B cell (primary cell): Measurements from ENCODE around the gene MT1B. TPM values are rescaled to one million over a fixed set of nuclear protein-coding genes. Genes with fewer than 3 reads are reported as not detected.

Experiments used
- ATAC-seq: fragments of 200-7000 bp; cut with Tn5 transposase; one replicate; pipeline ENCODE4 v1.10.0; 2021; ENCODE audit warnings: low read depth, mild to moderate bottlenecking, moderate number of reproducible peaks, moderate library complexity
- CTCF ChIA-PET: fragments of 350-600 bp; sonication (Branson Sonifier 250); formaldehyde crosslinking; loops from one replicate; lab custom pipeline; 2021; ENCODE audit warnings: antibody characterized with exemption, inconsistent platforms; lab: Charles Lee
- POLR2A ChIA-PET: fragments of 350-600 bp; sonication (Branson Sonifier 250); formaldehyde crosslinking; loops from one replicate; lab custom pipeline; 2021; ENCODE audit warnings: antibody characterized with exemption; lab: Charles Lee
- DNase-seq: peaks from one replicate; pipeline ENCODE4 v3.0.0; 2013
- H2AFZ ChIP-seq: 2 replicates; pipeline ENCODE4 v1.6.1; 2012; ENCODE audit warnings: mild to moderate bottlenecking, low read depth, low read length; ENCODE audit not compliant: insufficient read depth, poor library complexity, severe bottlenecking
- H3K27ac ChIP-seq, 2 donors: 1 replicate in 1 of 2; 2 replicates in 1 of 2; pipeline ENCODE4 v1.5.1; 2012 to 2013; ENCODE audit warnings: low read length in 2 of 2, mild to moderate bottlenecking in 2 of 2, moderate library complexity in 1 of 2
- H3K27me3 ChIP-seq, 4 experiments: fragments of 200-600 bp in 1 of 4; sonication (generic) in 1 of 4; replicated peaks in 1 of 4; 1 replicate in 2 of 4; 2 replicates in 2 of 4; pipeline versions ENCODE4 v1.6.1 to v1.7.0; 2013 to 2016; ENCODE audit warnings: low read length in 3 of 4, mild to moderate bottlenecking in 2 of 4, mixed read lengths in 1 of 4, moderate library complexity in 1 of 4; ENCODE audit not compliant: insufficient read depth in 4 of 4, control insufficient read depth in 3 of 4; ENCODE audit errors: control extremely low read depth in 1 of 4
- H3K36me3 ChIP-seq, 2 experiments: replicated peaks in 1 of 2; 1 replicate in 1 of 2; 2 replicates in 1 of 2; pipeline versions ENCODE4 v1.6.1 to v1.7.1; 2013; ENCODE audit warnings: low read length in 1 of 2; ENCODE audit not compliant: insufficient read depth in 2 of 2, control insufficient read depth in 1 of 2; ENCODE audit errors: control extremely low read depth in 1 of 2, extremely low read depth in 1 of 2
- H3K4me1 ChIP-seq, 2 donors: fragments of 200-600 bp in 1 of 2; sonication (generic) in 1 of 2; 1 replicate in 1 of 2; 2 replicates in 1 of 2; pipeline versions ENCODE4 v1.5.1 to v1.6.1; 2013 to 2017; ENCODE audit warnings: low read length in 2 of 2; ENCODE audit not compliant: control insufficient read depth in 2 of 2, insufficient read depth in 2 of 2
- H3K4me2 ChIP-seq: replicated peaks from 2 replicates; pipeline ENCODE3; 2012; ENCODE audit warnings: mild to moderate bottlenecking, low read depth, low read length; ENCODE audit not compliant: poor library complexity, severe bottlenecking
- H3K4me3 ChIP-seq, 5 experiments: fragments of 200-600 bp in 1 of 5; sonication (generic) in 1 of 5; 1 replicate in 3 of 5; 2 replicates in 2 of 5; pipeline versions ENCODE4 v1.5.1 to v1.7.0; 2011 to 2016; ENCODE audit warnings: low read length in 4 of 5, mild to moderate bottlenecking in 4 of 5, low read depth in 2 of 5, control low read depth in 1 of 5, moderate library complexity in 1 of 5; ENCODE audit not compliant: insufficient read depth in 1 of 5; ENCODE audit errors: control extremely low read depth in 1 of 5, extremely low read depth in 1 of 5
- H3K79me2 ChIP-seq: fragments of 200-600 bp; sonication (generic); one replicate; pipeline ENCODE4 v1.6.0; 2016; ENCODE audit warnings: low read length; ENCODE audit not compliant: control insufficient read depth, insufficient read depth
- H3K9ac ChIP-seq: fragments of 200-600 bp; sonication (generic); 2 replicates; pipeline ENCODE4 v1.6.1; 2017; ENCODE audit warnings: mild to moderate bottlenecking, low read length, moderate library complexity
- H3K9me3 ChIP-seq, 3 donors: one replicate each; pipeline versions ENCODE4 v1.6.1 to v1.7.1; 2013; ENCODE audit warnings: low read length in 2 of 3; ENCODE audit not compliant: control insufficient read depth in 2 of 3, insufficient read depth in 1 of 3; ENCODE audit errors: control extremely low read depth in 1 of 3
- H4K20me1 ChIP-seq: 2 replicates; pipeline ENCODE4 v1.6.0; 2012; ENCODE audit warnings: mild to moderate bottlenecking, low read length; ENCODE audit not compliant: insufficient read depth, control insufficient read depth, poor library complexity, severe bottlenecking
- H3K27ac Mint-ChIP-seq: one replicate; pipeline ENCODE4 v1.8.0; 2021; ENCODE audit warnings: mixed read lengths
- H3K27me3 Mint-ChIP-seq: one replicate; pipeline ENCODE4 v1.8.0; 2021; ENCODE audit warnings: mixed read lengths
- H3K4me1 Mint-ChIP-seq: one replicate; pipeline ENCODE4 v1.8.0; 2021; ENCODE audit warnings: mixed read lengths
- H3K4me3 Mint-ChIP-seq: one replicate; pipeline ENCODE4 v1.8.0; 2021; ENCODE audit warnings: mixed read lengths
- H3K9me3 Mint-ChIP-seq: one replicate; pipeline ENCODE4 v1.8.0; 2022; ENCODE audit warnings: mixed read lengths; ENCODE audit not compliant: insufficient read depth
- EZH2 ChIP-seq: IDR thresholded peaks from 2 replicates; pipeline ENCODE4 v1.6.1; 2012; ENCODE audit warnings: borderline replicate concordance, low read depth, mild to moderate bottlenecking, moderate library complexity, low read length; ENCODE audit not compliant: insufficient read depth, poor library complexity, severe bottlenecking
- WGBS: methylation state at CpG from one replicate; pipeline ENCODE4 v1.1.5; 2013; ENCODE audit warnings: missing lambda C conversion rate; ENCODE audit not compliant: insufficient coverage; 5-methylcytosine and 5-hydroxymethylcytosine counted together
- intact Hi-C: fragments of 100-400 bp; cut with micrococcal nuclease; formaldehyde crosslinking; loops from one replicate; pipeline ENCODE4 v1.10.0; 2022
- polyA plus RNA-seq: library from polyadenylated mRNA; depleted of rRNA; stranded (reverse); fragments of >200 nt; gene quantifications from 2 replicates; pipeline ENCODE4 v1.2.3, GENCODE V29; 2012
- total RNA-seq, 2 donors: library from RNA; stranded (reverse); fragments of 120-200 nt in 1 of 2; gene quantifications; 1 replicate in 1 of 2; 2 replicates in 1 of 2; pipeline versions ENCODE4 v1.2.3 to v1.2.4, GENCODE V29; 2013 to 2022
- TF ChIP-seq, protein P1 (sequence below): fragments of 200-600 bp; IDR thresholded peaks from one replicate; pipeline ENCODE4 v1.8.0; 2022; ENCODE audit warnings: antibody characterized with exemption, mild to moderate bottlenecking

MT1B gene
- total and polyA plus RNA-seq, 2 donors (not counting 1 experiment from before 2014, with no cell fraction given): not detected

- H3K27me3 ChIP-seq: peaks cover 0 to 31% (median 16%) of the 10 kb centered on the region in 4 experiments
- Mint-ChIP-seq H3K27me3 (peaks cover 40% of the 10 kb centered on the region), H3K27ac (no peak overlapping the region), H3K4me3 (peak overlapping the region; percentile 78), H3K9me3 (no peaks in the 10 kb centered on the region), H3K4me1 (peaks cover 26% of the 10 kb centered on the region)
- no peak for ATAC-seq
- no peaks in the 10 kb centered on the region for H3K9me3 ChIP-seq
- ChIA-PET POLR2A (interaction anchor here (0.7 kb wide), 2 partner anchors 16 to 31 kb away, joined by 3 to 5 read pairs; no protein-coding TSS in a partner anchor), CTCF (interaction anchor here (0.6 kb wide), 1 partner anchor 543 kb away, joined by 3 read pairs; no protein-coding TSS in a partner anchor)
- H2AFZ ChIP-seq: peak overlapping the region; percentile 55
- H3K4me3 ChIP-seq: peak overlapping the region in 3 of 5 experiments; percentile 19 to 44 (median 41)
- no peak overlapping the region for H3K9ac ChIP-seq
- peaks cover 22 to 26% of the 10 kb centered on the region in 2 donors for H3K4me1 ChIP-seq
- no peak overlapping the region for H3K27ac ChIP-seq
- no peak for DNase-seq
- H4K20me1 ChIP-seq: no peaks in the 10 kb centered on the region
- TF ChIP-seq EZH2: no peak
- TF ChIP-seq, protein P1, sequence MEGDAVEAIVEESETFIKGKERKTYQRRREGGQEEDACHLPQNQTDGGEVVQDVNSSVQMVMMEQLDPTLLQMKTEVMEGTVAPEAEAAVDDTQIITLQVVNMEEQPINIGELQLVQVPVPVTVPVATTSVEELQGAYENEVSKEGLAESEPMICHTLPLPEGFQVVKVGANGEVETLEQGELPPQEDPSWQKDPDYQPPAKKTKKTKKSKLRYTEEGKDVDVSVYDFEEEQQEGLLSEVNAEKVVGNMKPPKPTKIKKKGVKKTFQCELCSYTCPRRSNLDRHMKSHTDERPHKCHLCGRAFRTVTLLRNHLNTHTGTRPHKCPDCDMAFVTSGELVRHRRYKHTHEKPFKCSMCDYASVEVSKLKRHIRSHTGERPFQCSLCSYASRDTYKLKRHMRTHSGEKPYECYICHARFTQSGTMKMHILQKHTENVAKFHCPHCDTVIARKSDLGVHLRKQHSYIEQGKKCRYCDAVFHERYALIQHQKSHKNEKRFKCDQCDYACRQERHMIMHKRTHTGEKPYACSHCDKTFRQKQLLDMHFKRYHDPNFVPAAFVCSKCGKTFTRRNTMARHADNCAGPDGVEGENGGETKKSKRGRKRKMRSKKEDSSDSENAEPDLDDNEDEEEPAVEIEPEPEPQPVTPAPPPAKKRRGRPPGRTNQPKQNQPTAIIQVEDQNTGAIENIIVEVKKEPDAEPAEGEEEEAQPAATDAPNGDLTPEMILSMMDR: no peak
- no peaks in the 10 kb centered on the region for H3K36me3 ChIP-seq
- H3K79me2 ChIP-seq: no peaks in the 10 kb centered on the region
- 13% methylated on average over 10 of the region's 16 CpGs for WGBS
- peak overlapping the region; percentile 70 for H3K4me2 ChIP-seq
- intact Hi-C loops: no loop called here
Measured at GRCh38 chr16:56625943-56626654, 25.6 kb upstream of the MT1B start.

GRCh38 chr16:56626685-56627084 lies 25.0 kb upstream of the MT1B start:
- POLR2A ChIA-PET: interaction anchor here (0.7 kb wide), 1 partner anchor 15 kb away, joined by 3 read pairs; no protein-coding TSS in a partner anchor
- 66% methylated on average over 6 of the region's 7 CpGs for WGBS
- DNase-seq (no peak), ATAC-seq (no peak)
- Mint-ChIP-seq H3K27ac (no peak overlapping the region), H3K9me3 (no peaks in the 10 kb centered on the region), H3K4me3 (no peak overlapping the region), H3K4me1 (peaks cover 27% of the 10 kb centered on the region), H3K27me3 (peaks cover 44% of the 10 kb centered on the region)
- TF ChIP-seq EZH2: no peak
- TF ChIP-seq, protein P1: no peak
- peaks cover 0 to 37% (median 20%) of the 10 kb centered on the region in 4 experiments for H3K27me3 ChIP-seq
- peaks cover 24 to 26% of the 10 kb centered on the region in 2 donors for H3K4me1 ChIP-seq
- H3K9me3 ChIP-seq: no peaks in the 10 kb centered on the region
- no peak overlapping the region for H2AFZ ChIP-seq
- no peaks in the 10 kb centered on the region for H3K36me3 ChIP-seq
- H3K27ac ChIP-seq: no peak overlapping the region
- H3K4me2 ChIP-seq: no peak overlapping the region
- H3K4me3 ChIP-seq: no peak overlapping the region
- H4K20me1 ChIP-seq: no peaks in the 10 kb centered on the region
- no peak overlapping the region for H3K9ac ChIP-seq
- H3K79me2 ChIP-seq: no peaks in the 10 kb centered on the region
- CTCF ChIA-PET: no interaction called here
- intact Hi-C loops: no loop called here
